Mammary epithelial cell (primary cell): ENCODE data around the gene GCLC.

ENCODE experiments used
- EZH2 ChIP-seq: IDR thresholded peaks from 2 replicates; pipeline ENCODE4 v1.6.1; 2012; ENCODE audit warnings: low read length, inconsistent platforms, borderline replicate concordance
- TF ChIP-seq, protein P1 (sequence below), 2 donors: IDR thresholded peaks in 1 of 2; conservative IDR thresholded peaks in 1 of 2; 2 replicates each; pipeline ENCODE4 v1.5.1; 2011 to 2012; ENCODE audit warnings: inconsistent platforms in 2 of 2, low read length in 2 of 2, mild to moderate bottlenecking in 2 of 2, control low read depth in 1 of 2, low read depth in 1 of 2; ENCODE audit not compliant: insufficient read depth in 1 of 2; ENCODE audit errors: extremely low read depth in 1 of 2

DNA sequence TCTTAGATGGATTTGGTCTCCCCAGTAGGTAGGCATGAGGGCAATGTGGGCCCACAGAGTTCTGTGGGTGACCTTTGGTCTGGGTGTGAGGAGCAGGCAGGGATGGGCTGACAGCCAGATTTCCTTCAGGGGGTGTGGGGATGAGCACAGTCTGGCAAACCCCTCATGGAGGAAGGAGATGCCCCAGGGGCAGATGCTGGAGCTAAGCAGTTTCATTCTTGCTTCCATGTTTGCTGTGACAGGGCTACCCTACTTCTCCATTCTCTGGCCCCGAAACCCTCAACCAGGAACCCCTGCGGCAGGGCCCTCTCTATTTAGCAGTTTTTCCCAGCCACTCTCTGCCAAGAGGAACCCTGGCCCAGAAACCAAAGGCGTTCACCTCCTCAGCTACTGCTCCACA, 40.4 kb downstream of the GCLC start:
- TF ChIP-seq, protein P1, sequence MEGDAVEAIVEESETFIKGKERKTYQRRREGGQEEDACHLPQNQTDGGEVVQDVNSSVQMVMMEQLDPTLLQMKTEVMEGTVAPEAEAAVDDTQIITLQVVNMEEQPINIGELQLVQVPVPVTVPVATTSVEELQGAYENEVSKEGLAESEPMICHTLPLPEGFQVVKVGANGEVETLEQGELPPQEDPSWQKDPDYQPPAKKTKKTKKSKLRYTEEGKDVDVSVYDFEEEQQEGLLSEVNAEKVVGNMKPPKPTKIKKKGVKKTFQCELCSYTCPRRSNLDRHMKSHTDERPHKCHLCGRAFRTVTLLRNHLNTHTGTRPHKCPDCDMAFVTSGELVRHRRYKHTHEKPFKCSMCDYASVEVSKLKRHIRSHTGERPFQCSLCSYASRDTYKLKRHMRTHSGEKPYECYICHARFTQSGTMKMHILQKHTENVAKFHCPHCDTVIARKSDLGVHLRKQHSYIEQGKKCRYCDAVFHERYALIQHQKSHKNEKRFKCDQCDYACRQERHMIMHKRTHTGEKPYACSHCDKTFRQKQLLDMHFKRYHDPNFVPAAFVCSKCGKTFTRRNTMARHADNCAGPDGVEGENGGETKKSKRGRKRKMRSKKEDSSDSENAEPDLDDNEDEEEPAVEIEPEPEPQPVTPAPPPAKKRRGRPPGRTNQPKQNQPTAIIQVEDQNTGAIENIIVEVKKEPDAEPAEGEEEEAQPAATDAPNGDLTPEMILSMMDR (conservative IDR thresholded peaks at IDR 0.05 in 1 of 2, IDR thresholded peaks at IDR 0.05 in 1 of 2; ENCODE audit: extremely low read depth in 1 of 2, insufficient read depth in 1 of 2, low read depth in 1 of 2, low read length in 2 of 2), result no peak
- TF ChIP-seq EZH2, result no peak
